GM15510 (cell line): Measurements from ENCODE around the gene NEDD8.

Experiments
- POLR2A ChIP-seq: IDR thresholded peaks from 3 replicates; pipeline ENCODE4 v1.6.1; 2011; ENCODE audit warnings: borderline replicate concordance; ENCODE audit not compliant: insufficient read length; ENCODE audit errors: extremely low read depth

The NEDD8 gene

GRCh38 chr14:24184104-24184970 is 47.8 kb downstream of the NEDD8 start:
- TF ChIP-seq POLR2A, result no peak

GRCh38 chr14:24183014-24183481 is 49.1 kb downstream of the NEDD8 start:
- peak; percentile 2 for TF ChIP-seq POLR2A

- peak; percentile 10 for TF ChIP-seq POLR2A
Observed at GRCh38 chr14:24182110-24182882, 49.9 kb downstream of the NEDD8 start.

GRCh38 chr14:24181371-24182077 is 50.6 kb downstream of the NEDD8 start:
- TF ChIP-seq POLR2A, result no peak

GRCh38 chr14:24179961-24180796 is 52.0 kb downstream of the NEDD8 start:
- TF ChIP-seq POLR2A, result no peak

GRCh38 chr14:24179294-24179960 is 52.7 kb downstream of the NEDD8 start:
- no peak for TF ChIP-seq POLR2A

- TF ChIP-seq POLR2A, result peak; percentile 12
Observed at GRCh38 chr14:24178399-24179178, 53.6 kb downstream of the NEDD8 start.

- no peak for TF ChIP-seq POLR2A
Observed at GRCh38 chr14:24177891-24178290, 54.3 kb downstream of the NEDD8 start.

- TF ChIP-seq POLR2A, result no peak
Observed at GRCh38 chr14:24177041-24177825, 54.9 kb downstream of the NEDD8 start.

GRCh38 chr14:24176599-24176998 is 55.6 kb downstream of the NEDD8 start:
- no peak for TF ChIP-seq POLR2A

- TF ChIP-seq POLR2A, result no peak
Observed at GRCh38 chr14:24172871-24173281, 59.3 kb downstream of the NEDD8 start.

- no peak for TF ChIP-seq POLR2A
Observed at GRCh38 chr14:24172261-24172860, 59.8 kb downstream of the NEDD8 start.
